ENCODE measurements around the gene RXRA.

- TF ChIP-seq EZH2 (IDR thresholded peaks at IDR 0.05; ENCODE audit: insufficient read depth, low read length): no peak
- TF ChIP-seq CTCF (IDR thresholded peaks at IDR 0.05; ENCODE audit: insufficient read depth, low read depth, low read length): no peak
Measured at GRCh38 chr9:134318481-134318891, 7.8 kb upstream of the RXRA start.

Measured in astrocyte (in vitro differentiated cells and primary cell).